HT1080 (cell line): ENCODE measurements around the gene PPP1R3E. TPM values are rescaled to one million over a fixed set of nuclear protein-coding genes. Genes with fewer than 3 reads are reported as not detected.
"Not testable (repeated sequence)": the region's sequence is repeated elsewhere in the genome, so short reads cannot be mapped to it uniquely, and the experiment has no call there.

Experiments used
- DNase-seq: peaks from one replicate; pipeline ENCODE4 v3.0.0-alpha.2; 2015; ENCODE audit warnings: low read depth
- total RNA-seq: library from RNA; depleted of rRNA; stranded (reverse); fragments of >200 nt; shearing (Covaris generic); gene quantifications from 2 replicates; pipeline ENCODE4 v1.2.3, GENCODE V29; 2014

PPP1R3E gene
- total RNA-seq, 1 experiment from 2014 or later: 3.2 TPM

GRCh38 chr14:23297611-23298277 lies 4.9 kb downstream of the PPP1R3E start:
- DNase-seq: no peak

- no peak for DNase-seq
These were observed 5.6 kb downstream of the PPP1R3E start for GRCh38 chr14:23297096-23297495.

- no peak for DNase-seq
These were observed 6.5 kb downstream of the PPP1R3E start for GRCh38 chr14:23296012-23296777.

GRCh38 chr14:23294734-23295561 lies 7.7 kb downstream of the PPP1R3E start:
- DNase-seq: peak; percentile 39

GRCh38 chr14:23286902-23287479 lies 15.7 kb downstream of the PPP1R3E start:
- DNase-seq: no peak

- DNase-seq: peak; percentile 98
These were observed 16.4 kb downstream of the PPP1R3E start, which contains the start of gene HOMEZ for GRCh38 chr14:23286020-23286901. TSS of gene HOMEZ (minus strand) at chr14:23286132. CDS start at chr14:23285952, 180 bp downstream.

GRCh38 chr14:23285530-23286019 lies 17.1 kb downstream of the PPP1R3E start:
- no peak for DNase-seq

GRCh38 chr14:23284654-23285529 lies 17.8 kb downstream of the PPP1R3E start:
- no peak for DNase-seq

- DNase-seq: no peak
These were observed 21.4 kb downstream of the PPP1R3E start for GRCh38 chr14:23281247-23281646.

- DNase-seq: not testable (repeated sequence)
These were observed 24.7 kb downstream of the PPP1R3E start for GRCh38 chr14:23277928-23278327.

- DNase-seq: no peak
These were observed 25.5 kb downstream of the PPP1R3E start for GRCh38 chr14:23277189-23277588.

- no peak for DNase-seq
These were observed 27.2 kb downstream of the PPP1R3E start for GRCh38 chr14:23275412-23275811.

- DNase-seq: no peak
These were observed 33.5 kb downstream of the PPP1R3E start for GRCh38 chr14:23269193-23269592.

GRCh38 chr14:23260849-23261248 lies 41.8 kb downstream of the PPP1R3E start:
- DNase-seq: not testable (repeated sequence)

- no peak for DNase-seq
These were observed 43.2 kb downstream of the PPP1R3E start for GRCh38 chr14:23259426-23259825.

- no peak for DNase-seq
These were observed 44.4 kb downstream of the PPP1R3E start for GRCh38 chr14:23258256-23258655.

GRCh38 chr14:23252420-23253333 lies 50.0 kb downstream of the PPP1R3E start:
- no peak for DNase-seq

GRCh38 chr14:23252006-23252405 lies 50.7 kb downstream of the PPP1R3E start:
- no peak for DNase-seq
